ENCODE data around the gene UBA1.

The UBA1 gene

GRCh38 chrX:47179221-47179927 lies 14.3 kb upstream of the UBA1 start:
- H3K27ac ChIP-seq (ENCODE audit: low read length), result no peak overlapping the region
- H3K36me3 ChIP-seq (ENCODE audit: control insufficient read depth, insufficient read depth, low read length), result peaks cover 45% of the 10 kb centered on the region
- H3K4me1 ChIP-seq (ENCODE audit: control insufficient read depth, insufficient read depth, low read length), result no peaks in the 10 kb centered on the region; the same call in 1 of the 2 replicates
- no peak for DNase-seq (ENCODE audit: low read depth, low spot score)
- WGBS (ENCODE audit: insufficient coverage, insufficient read length), result no CpG with 5 or more reads among the region's 14 CpGs
- H3K27me3 ChIP-seq (ENCODE audit: control insufficient read depth, insufficient read depth, low read length), result no peaks in the 10 kb centered on the region
- H3K9me3 ChIP-seq (ENCODE audit: control insufficient read depth, insufficient read depth, low read length), result no peaks in the 10 kb centered on the region
- no peak overlapping the region for H3K4me3 ChIP-seq (ENCODE audit: low read length)

GRCh38 chrX:47179928-47180255 lies 13.7 kb upstream of the UBA1 start:
- H3K4me1 ChIP-seq (ENCODE audit: control insufficient read depth, insufficient read depth, low read length), result no peaks in the 10 kb centered on the region; the same call in 1 of the 2 replicates
- no CpG with 5 or more reads among the region's 18 CpGs for WGBS (ENCODE audit: insufficient coverage, insufficient read length)
- H3K27ac ChIP-seq (ENCODE audit: low read length), result no peak overlapping the region
- H3K27me3 ChIP-seq (ENCODE audit: control insufficient read depth, insufficient read depth, low read length), result no peaks in the 10 kb centered on the region
- H3K4me3 ChIP-seq (ENCODE audit: low read length), result no peak overlapping the region
- H3K36me3 ChIP-seq (ENCODE audit: control insufficient read depth, insufficient read depth, low read length), result peaks cover 39% of the 10 kb centered on the region
- H3K9me3 ChIP-seq (ENCODE audit: control insufficient read depth, insufficient read depth, low read length), result no peaks in the 10 kb centered on the region
- DNase-seq (ENCODE audit: low read depth, low spot score), result no peak

GRCh38 chrX:47180346-47180745 lies 13.3 kb upstream of the UBA1 start:
- Histone ChIP-seq H3K27me3 (ENCODE audit: control insufficient read depth, insufficient read depth, low read length) (no peaks in the 10 kb centered on the region), H3K4me1 (ENCODE audit: control insufficient read depth, insufficient read depth, low read length) (no peaks in the 10 kb centered on the region; the same call in 1 of the 2 replicates), H3K4me3 (ENCODE audit: low read length) (no peak overlapping the region), H3K9me3 (ENCODE audit: control insufficient read depth, insufficient read depth, low read length) (no peaks in the 10 kb centered on the region), H3K36me3 (ENCODE audit: control insufficient read depth, insufficient read depth, low read length) (peaks cover 38% of the 10 kb centered on the region), H3K27ac (ENCODE audit: low read length) (no peak overlapping the region)
- DNase-seq (ENCODE audit: low read depth, low spot score), result no peak
- WGBS (ENCODE audit: insufficient coverage, insufficient read length), result no CpG with 5 or more reads among the region's 8 CpGs

- H3K4me3 ChIP-seq (ENCODE audit: low read length), result no peak overlapping the region
- no peaks in the 10 kb centered on the region; the same call in 1 of the 2 replicates for H3K4me1 ChIP-seq (ENCODE audit: control insufficient read depth, insufficient read depth, low read length)
- H3K9me3 ChIP-seq (ENCODE audit: control insufficient read depth, insufficient read depth, low read length), result no peaks in the 10 kb centered on the region
- H3K27ac ChIP-seq (ENCODE audit: low read length), result no peak overlapping the region
- DNase-seq (ENCODE audit: low read depth, low spot score), result no peak
- no CpG with 5 or more reads among the region's 10 CpGs for WGBS (ENCODE audit: insufficient coverage, insufficient read length)
- H3K27me3 ChIP-seq (ENCODE audit: control insufficient read depth, insufficient read depth, low read length), result no peaks in the 10 kb centered on the region
- peaks cover 42% of the 10 kb centered on the region for H3K36me3 ChIP-seq (ENCODE audit: control insufficient read depth, insufficient read depth, low read length)
These were observed 12.3 kb upstream of the UBA1 start for GRCh38 chrX:47181301-47181700.

GRCh38 chrX:47182106-47182700 lies 11.4 kb upstream of the UBA1 start:
- no peak overlapping the region for H3K4me3 ChIP-seq (ENCODE audit: low read length)
- WGBS (ENCODE audit: insufficient coverage, insufficient read length), result no CpG with 5 or more reads among the region's 9 CpGs
- DNase-seq (ENCODE audit: low read depth, low spot score), result no peak
- H3K36me3 ChIP-seq (ENCODE audit: control insufficient read depth, insufficient read depth, low read length), result peaks cover 41% of the 10 kb centered on the region
- H3K4me1 ChIP-seq (ENCODE audit: control insufficient read depth, insufficient read depth, low read length), result no peaks in the 10 kb centered on the region; the same call in 1 of the 2 replicates
- H3K27me3 ChIP-seq (ENCODE audit: control insufficient read depth, insufficient read depth, low read length), result no peaks in the 10 kb centered on the region
- no peaks in the 10 kb centered on the region for H3K9me3 ChIP-seq (ENCODE audit: control insufficient read depth, insufficient read depth, low read length)
- no peak overlapping the region for H3K27ac ChIP-seq (ENCODE audit: low read length)

GRCh38 chrX:47184486-47184885 lies 9.1 kb upstream of the UBA1 start:
- Histone ChIP-seq H3K27ac (ENCODE audit: low read length) (no peak overlapping the region), H3K4me3 (ENCODE audit: low read length) (no peak overlapping the region), H3K27me3 (ENCODE audit: control insufficient read depth, insufficient read depth, low read length) (no peaks in the 10 kb centered on the region), H3K36me3 (ENCODE audit: control insufficient read depth, insufficient read depth, low read length) (peaks cover 30% of the 10 kb centered on the region), H3K9me3 (ENCODE audit: control insufficient read depth, insufficient read depth, low read length) (no peaks in the 10 kb centered on the region), H3K4me1 (ENCODE audit: control insufficient read depth, insufficient read depth, low read length) (no peaks in the 10 kb centered on the region; the same call in 1 of the 2 replicates)
- no peak for DNase-seq (ENCODE audit: low read depth, low spot score)
- no CpG with 5 or more reads among the region's 4 CpGs for WGBS (ENCODE audit: insufficient coverage, insufficient read length)

- no peak for DNase-seq (ENCODE audit: low read depth, low spot score)
- Histone ChIP-seq H3K27me3 (ENCODE audit: control insufficient read depth, insufficient read depth, low read length) (no peaks in the 10 kb centered on the region), H3K4me1 (ENCODE audit: control insufficient read depth, insufficient read depth, low read length) (no peaks in the 10 kb centered on the region), H3K4me3 (ENCODE audit: low read length) (no peak overlapping the region), H3K9me3 (ENCODE audit: control insufficient read depth, insufficient read depth, low read length) (no peaks in the 10 kb centered on the region), H3K36me3 (ENCODE audit: control insufficient read depth, insufficient read depth, low read length) (peaks cover 26% of the 10 kb centered on the region), H3K27ac (ENCODE audit: low read length) (no peak overlapping the region)
- WGBS (ENCODE audit: insufficient coverage, insufficient read length), result no CpG with 5 or more reads among the region's 17 CpGs
These were observed 8.4 kb upstream of the UBA1 start for GRCh38 chrX:47185241-47185640.

GRCh38 chrX:47186096-47186740 lies 7.4 kb upstream of the UBA1 start:
- peaks cover 2% of the 10 kb centered on the region; the same call in 1 of the 2 replicates for H3K4me1 ChIP-seq (ENCODE audit: control insufficient read depth, insufficient read depth, low read length)
- H3K9me3 ChIP-seq (ENCODE audit: control insufficient read depth, insufficient read depth, low read length), result no peaks in the 10 kb centered on the region
- no peak for DNase-seq (ENCODE audit: low read depth, low spot score)
- H3K36me3 ChIP-seq (ENCODE audit: control insufficient read depth, insufficient read depth, low read length), result peaks cover 21% of the 10 kb centered on the region
- no peaks in the 10 kb centered on the region for H3K27me3 ChIP-seq (ENCODE audit: control insufficient read depth, insufficient read depth, low read length)
- no peak overlapping the region for H3K27ac ChIP-seq (ENCODE audit: low read length)
- WGBS (ENCODE audit: insufficient coverage, insufficient read length), result no CpG with 5 or more reads among the region's 27 CpGs
- no peak overlapping the region for H3K4me3 ChIP-seq (ENCODE audit: low read length)

GRCh38 chrX:47187106-47187677 lies 6.4 kb upstream of the UBA1 start:
- H3K4me3 ChIP-seq (ENCODE audit: low read length), result no peak overlapping the region
- no peaks in the 10 kb centered on the region for H3K9me3 ChIP-seq (ENCODE audit: control insufficient read depth, insufficient read depth, low read length)
- no peak overlapping the region for H3K27ac ChIP-seq (ENCODE audit: low read length)
- H3K4me1 ChIP-seq (ENCODE audit: control insufficient read depth, insufficient read depth, low read length), result peaks cover 2% of the 10 kb centered on the region; the same call in 1 of the 2 replicates
- H3K36me3 ChIP-seq (ENCODE audit: control insufficient read depth, insufficient read depth, low read length), result peaks cover 13% of the 10 kb centered on the region
- H3K27me3 ChIP-seq (ENCODE audit: control insufficient read depth, insufficient read depth, low read length), result no peaks in the 10 kb centered on the region
- no peak for DNase-seq (ENCODE audit: low read depth, low spot score)
- no CpG with 5 or more reads among the region's 4 CpGs for WGBS (ENCODE audit: insufficient coverage, insufficient read length)

GRCh38 chrX:47189906-47190305 lies 3.7 kb upstream of the UBA1 start:
- Histone ChIP-seq H3K4me1 (ENCODE audit: control insufficient read depth, insufficient read depth, low read length) (peaks cover 4% of the 10 kb centered on the region; the same call in 1 of the 2 replicates), H3K27ac (ENCODE audit: low read length) (no peak overlapping the region), H3K36me3 (ENCODE audit: control insufficient read depth, insufficient read depth, low read length) (peaks cover 10% of the 10 kb centered on the region), H3K9me3 (ENCODE audit: control insufficient read depth, insufficient read depth, low read length) (no peaks in the 10 kb centered on the region), H3K4me3 (ENCODE audit: low read length) (no peak overlapping the region), H3K27me3 (ENCODE audit: control insufficient read depth, insufficient read depth, low read length) (no peaks in the 10 kb centered on the region)
- no peak for DNase-seq (ENCODE audit: low read depth, low spot score)
- no CpG with 5 or more reads among the region's 19 CpGs for WGBS (ENCODE audit: insufficient coverage, insufficient read length)
